ENCODE results near the gene MAN2A1.

The MAN2A1 gene

DNA sequence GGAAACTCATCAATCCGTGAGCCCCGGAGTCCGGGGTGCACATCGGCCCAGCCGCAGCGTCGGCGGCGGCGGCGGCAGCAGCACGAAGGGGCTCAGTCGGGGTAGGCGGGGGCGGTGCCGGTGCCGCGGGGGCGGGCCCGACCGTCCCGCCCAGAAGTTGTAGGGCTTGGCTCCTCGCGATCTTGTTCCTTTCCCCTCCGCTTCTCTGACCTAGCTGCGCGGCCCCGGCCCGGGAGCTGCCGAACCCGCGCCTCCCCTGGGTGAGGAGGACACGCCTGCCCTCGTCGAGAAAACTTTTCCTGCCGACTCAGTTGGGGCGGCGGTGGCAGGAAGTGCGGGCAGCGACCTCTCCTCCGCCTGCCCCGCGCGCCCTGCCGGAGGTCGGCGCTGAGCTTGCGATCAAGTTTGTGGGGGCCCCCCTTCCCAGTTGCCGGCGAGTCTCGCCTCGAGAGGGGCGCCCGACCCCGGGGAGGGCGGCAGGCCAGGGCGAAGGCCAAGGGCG is at the start of gene MAN2A1:
MAN2A1 (plus strand) TSS at position 188 of the 502 bp plus-strand sequence. CDS start 491 bp downstream, outside the sequence.
- DNase-seq (ENCODE audit: low read depth): peak; percentile 69

DNA sequence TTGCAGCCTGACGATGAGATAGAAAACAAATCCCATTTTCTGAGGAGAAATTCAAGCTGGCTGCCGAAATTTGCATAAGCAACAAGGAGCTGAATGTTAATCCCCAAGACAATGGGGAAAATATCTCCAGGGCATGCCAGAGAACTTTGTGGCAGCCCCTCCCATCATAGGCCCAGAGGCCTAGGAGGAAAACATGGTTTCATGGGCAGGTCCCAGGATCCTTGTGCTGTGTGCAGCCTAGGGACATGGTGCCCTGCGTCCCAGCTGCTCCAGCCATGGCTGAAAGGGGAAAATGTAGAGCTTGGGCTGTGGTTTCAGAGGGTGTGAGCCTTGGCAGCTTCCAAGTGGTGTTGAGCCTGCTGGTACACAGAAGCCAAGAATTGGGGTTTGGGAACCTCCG is 48.8 kb upstream of the MAN2A1 start:
- no peak for DNase-seq (ENCODE audit: low read depth)

- DNase-seq (ENCODE audit: low read depth): no peak
Observed at GRCh38 chr5:109643791-109644350, 45.9 kb upstream of the MAN2A1 start.

DNA sequence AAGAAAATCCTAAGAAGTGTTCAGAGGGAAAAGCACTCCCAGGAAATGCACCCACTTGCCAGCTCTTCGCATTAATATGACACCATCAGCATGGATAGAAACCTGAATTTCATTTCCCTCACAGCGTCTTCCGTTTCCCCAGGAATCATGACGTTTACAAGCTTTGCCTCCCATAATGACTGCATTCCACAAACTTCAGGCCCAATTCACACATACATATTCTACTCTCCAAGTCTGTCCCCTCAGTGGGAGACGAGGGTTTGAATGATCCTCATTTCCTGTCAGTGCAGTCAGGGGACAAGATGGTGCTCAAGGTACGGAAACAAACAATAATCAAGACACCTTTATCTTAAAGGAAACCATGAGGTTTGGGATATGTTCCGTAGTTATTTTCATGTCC is 44.9 kb upstream of the MAN2A1 start:
- DNase-seq (ENCODE audit: low read depth): no peak

- no peak for DNase-seq (ENCODE audit: low read depth)
Observed at GRCh38 chr5:109645707-109646192, 44.0 kb upstream of the MAN2A1 start.

- no peak for DNase-seq (ENCODE audit: low read depth)
Observed at GRCh38 chr5:109649318-109649717, 40.4 kb upstream of the MAN2A1 start.

DNA sequence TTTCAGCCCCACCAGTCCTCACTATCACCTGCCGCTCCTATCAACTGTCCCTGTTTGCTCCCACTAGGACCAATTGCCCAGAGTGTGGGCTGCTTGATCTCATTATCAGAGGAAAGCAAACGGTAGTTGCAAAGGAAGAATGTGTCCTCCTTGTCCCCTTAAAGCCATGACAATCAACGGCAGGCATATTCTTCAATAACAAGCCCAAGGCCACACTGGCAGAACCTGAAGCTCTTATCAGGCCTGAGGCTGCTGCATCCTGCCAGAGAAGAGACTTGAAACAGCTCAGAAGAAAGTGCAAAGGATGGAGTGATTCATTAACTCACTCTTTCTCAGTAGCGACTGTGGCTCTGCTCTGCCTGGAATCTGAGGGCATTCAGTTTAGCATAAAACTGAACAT is 39.2 kb upstream of the MAN2A1 start:
- DNase-seq (ENCODE audit: low read depth): no peak

- DNase-seq (ENCODE audit: low read depth): peak; percentile 6
Observed at GRCh38 chr5:109652096-109652495, 37.6 kb upstream of the MAN2A1 start.

- DNase-seq (ENCODE audit: low read depth): no peak
Observed at GRCh38 chr5:109653042-109653441, 36.7 kb upstream of the MAN2A1 start.

- no peak for DNase-seq (ENCODE audit: low read depth)
Observed at GRCh38 chr5:109653561-109654239, 36.0 kb upstream of the MAN2A1 start.

DNA sequence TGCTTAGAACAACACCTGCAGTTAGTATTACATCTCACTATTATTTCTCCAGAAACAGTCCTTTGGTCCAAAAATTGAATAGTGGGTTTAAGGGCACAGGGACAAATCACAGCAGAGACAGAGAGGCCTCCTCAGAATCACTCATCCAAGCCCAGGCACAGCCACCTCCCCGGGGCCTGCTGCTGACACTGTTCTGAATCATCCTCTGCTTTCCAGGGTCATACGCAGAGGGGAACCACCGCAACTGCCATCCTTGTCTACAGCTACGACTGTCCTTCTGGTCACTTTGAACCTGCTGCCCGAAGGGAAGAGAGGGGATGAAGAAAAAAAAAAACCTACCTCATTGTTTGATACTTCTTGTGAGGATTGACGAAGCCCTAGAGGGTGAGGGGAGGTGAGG is 35.3 kb upstream of the MAN2A1 start:
- no peak for DNase-seq (ENCODE audit: low read depth)

GRCh38 chr5:109655841-109656240 is 33.9 kb upstream of the MAN2A1 start:
- peak; percentile 53 for DNase-seq (ENCODE audit: low read depth)

DNA sequence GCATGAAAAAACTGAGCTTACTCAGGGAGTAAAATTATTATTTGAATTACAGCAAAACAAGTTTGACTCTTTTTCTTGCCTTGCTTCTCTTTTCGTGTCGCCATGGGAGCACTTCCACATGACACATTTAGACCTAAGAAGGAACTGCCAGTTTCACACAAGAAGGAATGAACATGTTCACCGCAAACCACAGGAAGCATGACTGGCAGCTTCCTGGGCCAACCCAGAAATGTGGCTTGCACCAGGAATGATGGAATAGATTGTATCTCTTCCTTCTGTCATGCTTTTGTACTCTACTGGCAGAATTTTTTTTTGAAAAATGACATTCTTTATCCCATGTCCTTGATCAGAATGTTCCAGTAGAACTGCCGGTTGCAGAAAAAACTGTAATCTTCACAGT is 32.9 kb upstream of the MAN2A1 start:
- DNase-seq (ENCODE audit: low read depth): peak; percentile 95

GRCh38 chr5:109659901-109660300 is 29.8 kb upstream of the MAN2A1 start:
- DNase-seq (ENCODE audit: low read depth): no peak

DNA sequence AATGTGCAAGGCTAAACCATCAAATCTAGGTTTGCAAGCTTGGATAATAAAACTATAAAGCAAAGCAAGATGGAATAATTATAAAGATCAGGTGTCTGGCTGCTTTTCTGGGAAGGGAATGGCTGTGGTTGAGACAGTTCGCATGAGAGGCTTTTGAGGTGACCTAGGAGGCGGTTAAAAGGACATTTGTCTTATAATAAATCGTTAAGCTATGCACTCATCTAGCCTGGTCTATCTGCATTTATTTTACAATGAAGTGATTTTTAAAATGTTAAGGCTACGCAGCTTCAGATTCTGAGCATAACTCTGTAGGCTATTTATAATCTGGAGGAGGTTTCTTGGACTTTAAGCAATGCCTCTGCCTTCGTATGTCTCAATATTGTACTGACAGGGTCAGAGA is 29.4 kb upstream of the MAN2A1 start:
- peak; percentile 2 for DNase-seq (ENCODE audit: low read depth)

DNA sequence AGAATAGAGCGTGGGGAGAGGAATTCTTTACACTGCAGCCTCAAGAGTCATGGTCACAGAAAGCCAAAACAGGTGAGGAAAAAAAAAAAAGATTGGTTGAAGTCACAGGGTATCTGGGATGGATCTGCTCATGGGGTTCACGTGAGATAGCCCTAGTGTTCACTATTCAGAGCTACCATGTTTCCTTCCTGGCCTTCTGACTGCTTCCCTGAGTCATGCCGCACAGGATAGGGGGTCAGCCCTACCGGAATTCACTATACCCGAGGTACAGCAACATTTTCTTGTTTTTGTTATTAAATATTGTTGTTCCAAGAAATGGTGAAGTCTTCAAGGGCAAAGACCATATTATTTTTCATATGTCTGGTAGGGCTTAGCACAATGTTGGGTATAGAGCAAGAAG is 21.5 kb upstream of the MAN2A1 start:
- no peak for DNase-seq (ENCODE audit: low read depth)

DNA sequence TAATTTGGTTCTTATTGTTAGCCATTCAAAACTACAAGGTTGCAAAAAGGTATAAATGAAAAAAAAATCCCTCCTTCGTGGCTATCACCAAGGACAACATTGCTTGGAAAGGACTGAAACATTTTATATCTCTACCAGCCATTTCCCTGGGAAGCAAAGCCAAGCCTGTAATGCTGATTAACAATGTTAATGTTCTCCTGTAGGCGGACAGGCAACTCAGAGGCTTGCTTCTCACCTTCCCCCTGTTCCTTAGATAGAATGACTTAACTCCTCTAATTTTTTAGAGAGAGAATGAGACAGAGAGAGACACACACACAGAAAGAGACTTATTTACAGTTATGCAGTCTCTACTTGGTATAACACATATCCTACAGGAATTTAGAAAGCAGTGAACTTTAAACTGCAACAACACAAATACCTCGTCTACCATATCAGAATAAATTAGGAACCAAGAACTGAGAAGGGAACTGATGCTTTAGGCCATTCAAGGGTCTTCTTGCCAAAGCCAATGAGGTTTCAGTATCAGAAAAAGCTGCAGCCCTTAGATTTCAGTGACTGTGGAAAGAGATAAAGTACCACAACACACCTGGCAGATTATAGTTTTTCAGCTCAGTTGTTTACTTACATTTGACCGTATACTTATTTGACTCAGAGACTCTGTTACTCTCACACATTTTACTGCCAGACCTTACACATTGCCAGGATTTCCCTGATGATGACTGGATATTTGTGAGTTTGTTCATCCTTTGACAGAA is 20.9 kb upstream of the MAN2A1 start:
- no peak for DNase-seq (ENCODE audit: low read depth)

GRCh38 chr5:109669991-109670706 is 19.6 kb upstream of the MAN2A1 start:
- no peak for DNase-seq (ENCODE audit: low read depth)

GRCh38 chr5:109671136-109671535 is 18.6 kb upstream of the MAN2A1 start:
- no peak for DNase-seq (ENCODE audit: low read depth)

DNA sequence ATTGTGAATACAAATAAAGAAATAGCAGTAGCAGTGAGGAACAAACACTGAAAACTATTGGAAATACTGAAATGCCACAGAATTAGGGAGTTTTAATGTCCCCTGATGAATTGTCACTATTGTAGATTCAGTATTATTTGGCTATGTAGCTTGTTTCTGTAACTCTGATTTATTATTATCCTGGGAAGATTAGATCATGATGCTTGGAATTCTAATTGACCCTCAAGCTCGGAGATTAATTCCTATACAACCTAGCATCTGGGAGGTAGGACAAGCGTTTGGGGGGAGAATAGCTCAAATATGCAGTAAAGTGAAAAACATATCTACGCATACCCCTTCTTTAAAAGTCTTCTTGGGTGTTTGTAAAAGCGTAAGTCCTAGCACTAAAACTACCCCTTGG is 15.1 kb upstream of the MAN2A1 start:
- DNase-seq (ENCODE audit: low read depth): no peak

DNA sequence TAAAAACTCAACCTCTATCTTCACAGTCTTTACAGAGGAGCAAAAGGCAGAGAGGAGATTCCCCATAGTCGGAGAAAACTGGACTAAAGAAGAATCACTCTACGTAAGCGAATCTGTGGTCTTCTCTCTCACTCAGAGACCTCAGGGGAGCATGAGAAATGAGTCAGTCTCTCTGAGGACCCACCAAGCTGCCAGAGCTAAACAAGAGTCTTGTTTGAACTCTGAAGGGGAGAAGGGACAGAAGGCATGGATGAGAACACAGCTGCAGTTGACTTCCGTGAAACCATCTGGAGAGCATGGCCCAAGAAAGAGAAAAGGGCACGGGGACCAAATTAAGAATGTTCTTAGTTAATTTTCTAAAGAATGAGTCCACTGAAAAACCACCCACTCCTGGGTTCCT is 12.8 kb upstream of the MAN2A1 start:
- no peak for DNase-seq (ENCODE audit: low read depth)

GRCh38 chr5:109678447-109678846 is 11.3 kb upstream of the MAN2A1 start:
- DNase-seq (ENCODE audit: low read depth): no peak
